ENCODE results near the gene TBC1D4.
A peak's percentile ranks its signal among the peaks of the same experiment; 100 is the strongest.

The TBC1D4 gene

DNA sequence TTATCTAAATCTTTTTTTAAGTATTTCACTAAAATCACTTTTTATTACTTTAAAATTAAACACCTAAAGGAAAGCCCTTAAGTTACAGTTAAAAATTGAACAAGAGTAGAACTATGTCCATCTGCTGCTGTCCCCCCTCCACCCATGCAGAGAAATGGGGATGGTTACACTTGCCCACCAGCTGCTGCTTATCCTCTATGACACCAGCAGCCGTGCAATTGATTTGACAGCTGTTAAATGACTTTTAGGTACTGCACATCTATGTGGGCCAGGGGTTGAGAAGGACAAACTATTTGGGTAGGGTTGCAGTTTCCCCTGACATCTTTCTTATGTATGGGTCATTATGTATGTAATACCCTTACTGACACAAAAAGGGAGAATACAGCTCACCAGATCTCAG, 77.2 kb downstream of the TBC1D4 start:
- in situ Hi-C loops (cut with HindIII; ENCODE audit: low sequenced_read_pairs) = no loop called here
- no peak overlapping the region for H3K4me3 ChIP-seq (ENCODE audit: low read depth, low read length)
- TF ChIP-seq, protein P1, sequence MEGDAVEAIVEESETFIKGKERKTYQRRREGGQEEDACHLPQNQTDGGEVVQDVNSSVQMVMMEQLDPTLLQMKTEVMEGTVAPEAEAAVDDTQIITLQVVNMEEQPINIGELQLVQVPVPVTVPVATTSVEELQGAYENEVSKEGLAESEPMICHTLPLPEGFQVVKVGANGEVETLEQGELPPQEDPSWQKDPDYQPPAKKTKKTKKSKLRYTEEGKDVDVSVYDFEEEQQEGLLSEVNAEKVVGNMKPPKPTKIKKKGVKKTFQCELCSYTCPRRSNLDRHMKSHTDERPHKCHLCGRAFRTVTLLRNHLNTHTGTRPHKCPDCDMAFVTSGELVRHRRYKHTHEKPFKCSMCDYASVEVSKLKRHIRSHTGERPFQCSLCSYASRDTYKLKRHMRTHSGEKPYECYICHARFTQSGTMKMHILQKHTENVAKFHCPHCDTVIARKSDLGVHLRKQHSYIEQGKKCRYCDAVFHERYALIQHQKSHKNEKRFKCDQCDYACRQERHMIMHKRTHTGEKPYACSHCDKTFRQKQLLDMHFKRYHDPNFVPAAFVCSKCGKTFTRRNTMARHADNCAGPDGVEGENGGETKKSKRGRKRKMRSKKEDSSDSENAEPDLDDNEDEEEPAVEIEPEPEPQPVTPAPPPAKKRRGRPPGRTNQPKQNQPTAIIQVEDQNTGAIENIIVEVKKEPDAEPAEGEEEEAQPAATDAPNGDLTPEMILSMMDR (IDR thresholded peaks at IDR 0.05; ENCODE audit: low read depth, low read length) = no peak
- no peak for DNase-seq (ENCODE audit: low read depth, low spot score)

DNA sequence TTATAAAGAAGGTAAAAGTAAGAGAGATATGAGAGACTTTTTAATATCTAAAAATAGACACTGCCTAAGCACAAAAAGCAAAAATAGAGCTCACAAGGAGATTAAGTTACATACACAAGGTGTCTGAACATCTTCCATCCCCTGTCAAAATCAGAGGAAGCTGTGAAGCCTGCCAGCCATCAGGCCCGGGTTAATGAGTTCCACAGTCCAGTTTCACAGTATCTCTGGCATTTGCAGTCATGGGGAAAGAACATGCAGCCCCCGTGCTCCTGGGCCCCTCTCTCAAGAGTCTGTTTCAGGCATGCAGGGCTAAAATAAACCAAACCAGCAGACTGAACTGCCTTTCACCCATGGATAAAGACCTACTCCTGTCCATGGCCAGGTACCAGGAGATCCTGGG, 79.2 kb downstream of the TBC1D4 start:
- TF ChIP-seq, protein P1 (IDR thresholded peaks at IDR 0.05; ENCODE audit: low read depth, low read length) = no peak
- no peak for DNase-seq (ENCODE audit: low read depth, low spot score)
- in situ Hi-C loops (cut with HindIII; ENCODE audit: low sequenced_read_pairs) = no loop called here
- H3K4me3 ChIP-seq (ENCODE audit: low read depth, low read length) = no peak overlapping the region

DNA sequence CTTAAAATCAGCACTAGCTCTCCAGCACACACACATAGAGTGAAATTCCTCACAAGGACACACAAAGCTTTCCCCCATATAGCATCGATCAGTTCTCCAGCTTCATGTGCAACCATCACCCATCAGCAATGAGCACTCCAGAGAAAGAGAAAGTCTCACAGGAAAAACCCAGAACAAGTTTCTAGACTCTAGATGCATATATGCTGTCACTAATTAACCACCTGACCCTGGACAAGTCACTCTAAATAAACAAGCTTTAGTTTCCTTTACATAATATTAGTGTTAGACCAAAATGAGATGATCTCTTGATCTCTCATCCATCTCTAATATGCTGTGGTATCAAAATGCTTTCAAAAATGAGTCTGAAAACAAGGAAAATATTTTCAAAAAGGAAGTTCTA, 81.2 kb downstream of the TBC1D4 start:
- H3K4me3 ChIP-seq (ENCODE audit: low read depth, low read length) = no peak overlapping the region
- DNase-seq (ENCODE audit: low read depth, low spot score) = no peak
- in situ Hi-C loops (cut with HindIII; ENCODE audit: low sequenced_read_pairs) = no loop called here
- TF ChIP-seq, protein P1 (IDR thresholded peaks at IDR 0.05; ENCODE audit: low read depth, low read length) = no peak

DNA sequence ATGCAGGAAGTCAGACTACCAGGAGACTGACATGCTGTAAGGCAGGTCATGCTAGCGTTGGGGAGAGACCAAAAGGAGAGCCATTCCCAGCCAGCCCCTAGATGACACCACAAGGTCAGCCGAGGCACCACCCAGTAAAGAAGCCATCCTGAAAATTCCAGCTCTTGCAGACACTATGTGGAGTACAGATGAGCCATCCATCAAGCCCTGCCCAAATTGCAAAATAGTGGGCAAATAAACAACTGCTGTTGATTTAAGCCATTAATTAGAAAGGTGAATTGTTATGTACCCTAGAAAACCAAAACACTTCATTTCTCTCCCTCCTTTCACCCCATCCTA, 82.1 kb downstream of the TBC1D4 start:
- no peak for DNase-seq (ENCODE audit: low read depth, low spot score)
- H3K4me3 ChIP-seq (ENCODE audit: low read depth, low read length) = no peak overlapping the region
- TF ChIP-seq, protein P1 (IDR thresholded peaks at IDR 0.05; ENCODE audit: low read depth, low read length) = no peak
- in situ Hi-C loops (cut with HindIII; ENCODE audit: low sequenced_read_pairs) = no loop called here

DNA sequence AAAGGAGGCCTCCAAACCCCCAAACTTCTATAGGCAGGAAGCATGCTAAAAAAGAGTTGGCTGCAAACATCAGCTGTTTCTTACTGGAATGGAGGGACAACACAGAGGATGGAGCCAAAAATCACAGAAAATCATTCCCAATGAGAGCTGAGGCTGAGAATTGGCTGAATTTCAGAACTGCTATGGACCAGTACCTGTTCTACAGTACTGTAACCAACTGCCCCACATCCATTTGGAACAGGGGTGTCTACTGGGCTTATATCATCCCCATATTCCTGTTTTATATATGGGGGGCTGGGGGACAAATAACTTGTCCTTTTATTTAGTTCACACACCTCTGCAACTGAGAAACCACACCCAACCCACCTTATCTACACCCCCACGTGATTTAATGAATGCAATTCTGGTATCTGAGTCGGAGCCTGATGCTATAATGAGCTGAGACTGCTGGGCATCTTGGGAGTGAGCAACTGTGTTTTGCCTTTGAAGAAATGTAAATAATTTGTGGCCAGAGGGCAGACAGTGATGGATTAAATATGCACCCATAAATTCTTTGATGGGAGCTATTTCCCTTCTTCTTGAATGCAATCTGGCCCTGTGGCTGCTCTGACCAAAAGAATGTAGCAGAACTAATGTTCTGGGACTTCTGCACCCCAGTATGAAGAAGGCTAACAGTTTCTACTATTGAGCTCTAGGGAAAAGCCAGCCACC, 82.6 kb downstream of the TBC1D4 start:
- TF ChIP-seq, protein P1 (IDR thresholded peaks at IDR 0.05; ENCODE audit: low read depth, low read length) = no peak
- in situ Hi-C loops (cut with HindIII; ENCODE audit: low sequenced_read_pairs) = no loop called here
- DNase-seq (ENCODE audit: low read depth, low spot score) = peak; percentile 68
- H3K4me3 ChIP-seq (ENCODE audit: low read depth, low read length) = no peak overlapping the region

DNA sequence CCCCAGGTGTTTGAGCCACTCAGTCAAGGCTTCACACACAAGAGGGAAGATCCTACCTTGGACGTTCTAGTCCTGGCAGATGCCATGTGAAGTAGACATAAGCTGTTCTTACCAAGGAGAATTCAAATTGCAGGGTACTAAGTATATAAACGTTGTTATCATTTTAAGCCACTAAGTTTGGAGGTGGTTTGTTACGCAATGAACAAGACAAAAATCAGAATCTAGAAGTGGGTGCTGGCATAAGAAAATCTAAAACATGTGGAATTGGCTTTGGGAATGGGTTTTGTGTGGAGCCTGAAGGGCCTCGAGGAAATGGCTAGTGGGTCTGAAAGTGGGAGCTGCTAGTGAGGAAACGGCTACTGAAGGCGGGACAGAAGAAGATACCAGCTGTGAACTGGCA, 83.9 kb downstream of the TBC1D4 start:
- TF ChIP-seq, protein P1 (IDR thresholded peaks at IDR 0.05; ENCODE audit: low read depth, low read length) = no peak
- DNase-seq (ENCODE audit: low read depth, low spot score) = no peak
- H3K4me3 ChIP-seq (ENCODE audit: low read depth, low read length) = no peak overlapping the region
- in situ Hi-C loops (cut with HindIII; ENCODE audit: low sequenced_read_pairs) = no loop called here

Data from astrocyte of the spinal cord (primary cell).